Esophagus squamous epithelium (tissue), 5 donors: Measurements from ENCODE around the gene PLCB4. TPM values are rescaled to one million over a fixed set of nuclear protein-coding genes. Genes with fewer than 3 reads are reported as not detected.
A peak's percentile ranks its signal among the peaks of the same experiment; 100 is the strongest.

ENCODE experiments used
- DNase-seq: peaks from one replicate; lab custom pipeline; 2025; lab: John Stamatoyannopoulos, UW
- H3K27ac ChIP-seq, 4 donors: fragments of 200-600 bp; sonication (generic); one replicate each; pipeline ENCODE4 v1.5.1; 2016 to 2019; ENCODE audit warnings: mild to moderate bottlenecking in 1 of 4
- H3K27me3 ChIP-seq, 4 donors: fragments of 200-600 bp; sonication (generic); 1 replicate in 3 of 4; 2 replicates in 1 of 4; pipeline versions ENCODE4 v1.5.1 to v1.6.0; 2017 to 2021; ENCODE audit warnings: antibody characterized with exemption in 1 of 4
- H3K36me3 ChIP-seq, 3 donors: fragments of 200-600 bp; sonication (generic); one replicate each; pipeline ENCODE4 v1.5.1; 2016 to 2019
- H3K4me1 ChIP-seq, 3 donors: fragments of 200-600 bp; sonication (generic); one replicate each; pipeline ENCODE4 v1.5.1; 2017 to 2019
- H3K4me3 ChIP-seq, 4 donors: fragments of 200-600 bp; sonication (generic); 1 replicate in 3 of 4; 2 replicates in 1 of 4; pipeline ENCODE4 v1.5.1; 2016 to 2019; ENCODE audit warnings: mild to moderate bottlenecking in 2 of 4, moderate library complexity in 1 of 4
- H3K9me3 ChIP-seq, 3 donors: fragments of 200-600 bp; sonication (generic); one replicate each; pipeline ENCODE4 v1.5.1; 2016 to 2019
- POLR2A ChIP-seq, 4 donors: fragments of 450-650 bp; IDR thresholded peaks; one replicate each; pipeline ENCODE4 v1.6.1; 2017; ENCODE audit warnings: antibody characterized with exemption in 4 of 4, mild to moderate bottlenecking in 4 of 4, moderate library complexity in 3 of 4
- WGBS, 2 donors: methylation state at CpG; one replicate each; pipeline ENCODE4 v1.1.5; 2018; 5-methylcytosine and 5-hydroxymethylcytosine counted together
- intact Hi-C: fragments of 100-400 bp; cut with DNase I; formaldehyde crosslinking; loops from one replicate; pipeline ENCODE4 v1.15.0; 2022
- total RNA-seq, 4 donors: library from RNA; depleted of rRNA; stranded (reverse); fragments of >200 nt; gene quantifications; one replicate each; pipeline ENCODE4 v1.1.0, GENCODE V29; 2016
- TF ChIP-seq, protein P1 (sequence below), 6 experiments: fragments of 450-650 bp in 4 of 6; fragments of 200-600 bp in 2 of 6; sonication (generic) in 2 of 6; IDR thresholded peaks; one replicate each; pipeline ENCODE4 v1.5.1; 2016 to 2019; ENCODE audit warnings: antibody characterized with exemption in 6 of 6, mild to moderate bottlenecking in 4 of 6, moderate library complexity in 4 of 6
- donor health status: DM: yes; HTN: yes; CAD: no.

Gene PLCB4
- total RNA-seq, 4 donors from 2014 or later, result 1.1 to 13.7 (median 2.8) TPM

DNA sequence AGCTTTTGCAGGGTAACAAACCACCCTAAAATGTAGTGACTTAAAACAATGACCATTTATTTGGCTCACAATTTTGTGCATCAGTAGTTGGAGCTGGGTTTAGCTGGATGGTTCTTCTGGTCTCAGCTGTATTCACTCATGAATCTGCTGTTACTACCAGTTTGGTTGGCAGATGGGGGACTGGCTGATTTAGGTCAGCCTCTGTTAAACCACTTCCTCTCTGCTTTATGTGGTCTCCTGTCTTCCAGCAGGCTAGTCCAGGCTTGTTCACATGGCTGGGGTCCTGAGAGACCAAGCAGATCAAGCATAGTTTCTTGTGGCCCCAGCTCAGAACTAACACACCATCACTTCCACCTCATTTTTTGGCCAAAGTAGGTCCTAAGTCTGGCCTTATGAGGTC is 378.3 kb downstream of the PLCB4 start:
- Histone ChIP-seq H3K4me3 (no peak overlapping the region), H3K36me3 (peaks cover 0 to 22% (median 0%) of the 10 kb centered on the region in 3 donors), H3K27me3 (no peaks in the 10 kb centered on the region), H3K9me3 (no peaks in the 10 kb centered on the region), H3K27ac (no peak overlapping the region), H3K4me1 (no peaks in the 10 kb centered on the region)
- intact Hi-C loops, result no loop called here
- TF ChIP-seq POLR2A (IDR thresholded peaks at IDR 0.05), result no peak
- TF ChIP-seq, protein P1, sequence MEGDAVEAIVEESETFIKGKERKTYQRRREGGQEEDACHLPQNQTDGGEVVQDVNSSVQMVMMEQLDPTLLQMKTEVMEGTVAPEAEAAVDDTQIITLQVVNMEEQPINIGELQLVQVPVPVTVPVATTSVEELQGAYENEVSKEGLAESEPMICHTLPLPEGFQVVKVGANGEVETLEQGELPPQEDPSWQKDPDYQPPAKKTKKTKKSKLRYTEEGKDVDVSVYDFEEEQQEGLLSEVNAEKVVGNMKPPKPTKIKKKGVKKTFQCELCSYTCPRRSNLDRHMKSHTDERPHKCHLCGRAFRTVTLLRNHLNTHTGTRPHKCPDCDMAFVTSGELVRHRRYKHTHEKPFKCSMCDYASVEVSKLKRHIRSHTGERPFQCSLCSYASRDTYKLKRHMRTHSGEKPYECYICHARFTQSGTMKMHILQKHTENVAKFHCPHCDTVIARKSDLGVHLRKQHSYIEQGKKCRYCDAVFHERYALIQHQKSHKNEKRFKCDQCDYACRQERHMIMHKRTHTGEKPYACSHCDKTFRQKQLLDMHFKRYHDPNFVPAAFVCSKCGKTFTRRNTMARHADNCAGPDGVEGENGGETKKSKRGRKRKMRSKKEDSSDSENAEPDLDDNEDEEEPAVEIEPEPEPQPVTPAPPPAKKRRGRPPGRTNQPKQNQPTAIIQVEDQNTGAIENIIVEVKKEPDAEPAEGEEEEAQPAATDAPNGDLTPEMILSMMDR (IDR thresholded peaks at IDR 0.05), result no peak
- DNase-seq, result no peak

DNA sequence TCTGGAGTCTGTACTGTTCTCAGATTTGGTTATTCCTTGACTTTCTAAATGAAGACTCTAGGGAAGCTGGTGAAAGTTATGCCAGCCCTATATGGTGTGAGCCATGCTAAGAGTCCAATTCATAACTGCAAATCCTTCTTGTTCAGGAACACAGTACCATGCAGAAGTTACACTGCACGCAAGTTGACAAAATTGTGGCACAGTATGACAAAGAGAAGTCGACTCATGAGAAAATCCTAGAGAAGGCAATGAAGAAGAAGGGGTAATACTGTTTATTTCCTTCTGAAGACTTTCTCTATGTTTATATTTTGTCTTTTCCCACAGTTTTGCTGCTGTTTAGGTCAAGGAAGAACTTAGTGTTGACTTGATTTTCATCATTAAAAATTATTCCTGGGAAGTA is 384.3 kb downstream of the PLCB4 start:
- 78 to 84% methylated on average over 2 of the region's 2 CpGs for WGBS, 2 donors
- Histone ChIP-seq H3K4me1 (no peaks in the 10 kb centered on the region), H3K9me3 (no peaks in the 10 kb centered on the region), H3K27me3 (no peaks in the 10 kb centered on the region), H3K4me3 (no peak overlapping the region), H3K36me3 (no peaks in the 10 kb centered on the region), H3K27ac (no peak overlapping the region)
- intact Hi-C loops, result no loop called here
- DNase-seq, result no peak
- TF ChIP-seq POLR2A (IDR thresholded peaks at IDR 0.05), result no peak

DNA sequence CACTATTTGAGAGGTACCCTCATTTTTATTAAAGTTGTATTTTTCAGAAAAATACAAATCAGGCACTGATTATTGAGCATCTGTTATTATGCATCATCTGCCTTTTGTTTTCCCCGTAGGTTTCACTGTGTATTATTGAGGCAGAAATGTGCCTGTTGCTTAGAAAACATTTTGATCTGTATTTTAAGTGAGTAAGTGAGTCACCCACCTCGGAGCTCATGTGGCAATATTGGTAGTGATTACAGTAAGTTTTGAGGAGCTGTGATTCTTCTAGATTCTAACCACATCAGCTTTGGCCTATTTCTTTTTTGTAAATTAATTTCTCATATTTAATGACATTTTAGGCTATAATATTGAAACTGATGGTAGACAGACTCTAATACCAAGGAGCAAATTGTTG is 385.9 kb downstream of the PLCB4 start:
- intact Hi-C loops, result no loop called here
- Histone ChIP-seq H3K9me3 (no peaks in the 10 kb centered on the region), H3K4me1 (no peaks in the 10 kb centered on the region), H3K27me3 (no peaks in the 10 kb centered on the region), H3K36me3 (peaks cover 0 to 4% (median 0%) of the 10 kb centered on the region in 3 donors), H3K27ac (no peak overlapping the region), H3K4me3 (no peak overlapping the region)
- no peak for DNase-seq
- TF ChIP-seq, protein P1 (IDR thresholded peaks at IDR 0.05), result no peak
- TF ChIP-seq POLR2A (IDR thresholded peaks at IDR 0.05), result no peak
- WGBS, 2 donors, result 56 to 72% methylated on average over 2 of the region's 2 CpGs

DNA sequence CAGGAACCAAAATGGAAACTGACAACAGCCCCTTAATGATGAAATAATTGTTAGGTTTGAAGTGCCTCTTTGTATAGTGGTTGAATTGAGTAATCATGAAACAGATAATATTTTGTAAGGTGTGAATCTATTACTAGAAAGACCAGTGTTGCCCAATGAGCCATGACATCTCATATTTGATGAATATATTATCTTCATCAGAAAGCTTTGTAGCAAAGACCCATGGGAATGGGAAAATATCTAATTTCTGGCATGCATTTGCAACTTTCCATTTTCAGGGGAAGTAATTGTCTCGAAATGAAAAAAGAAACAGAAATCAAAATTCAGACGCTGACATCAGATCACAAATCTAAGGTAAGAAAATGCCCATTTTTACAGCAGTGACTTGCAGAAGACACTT is 388.2 kb downstream of the PLCB4 start:
- Histone ChIP-seq H3K27me3 (no peaks in the 10 kb centered on the region), H3K36me3 (peaks cover 0 to 9% (median 0%) of the 10 kb centered on the region in 3 donors), H3K4me1 (no peaks in the 10 kb centered on the region), H3K27ac (no peak overlapping the region), H3K9me3 (no peaks in the 10 kb centered on the region), H3K4me3 (no peak overlapping the region)
- TF ChIP-seq, protein P1 (IDR thresholded peaks at IDR 0.05), result no peak
- TF ChIP-seq POLR2A (IDR thresholded peaks at IDR 0.05), result no peak
- no peak for DNase-seq
- intact Hi-C loops, result no loop called here
- WGBS, 2 donors, result 77 to 93% methylated on average over 2 of the region's 2 CpGs

- Histone ChIP-seq H3K9me3 (no peaks in the 10 kb centered on the region), H3K4me3 (no peak overlapping the region)
Observed at GRCh38 chr20:9458138-9458796, 389.4 kb downstream of the PLCB4 start.

More at GRCh38 chr20:9458138-9458796, 389.4 kb downstream of the PLCB4 start:
- intact Hi-C loops, result no loop called here
- DNase-seq, result no peak
- Histone ChIP-seq H3K4me1 (no peaks in the 10 kb centered on the region), H3K27ac (no peak overlapping the region), H3K27me3 (no peaks in the 10 kb centered on the region), H3K36me3 (peaks cover 0 to 9% (median 0%) of the 10 kb centered on the region in 3 donors)
- 71 to 82% methylated on average over 1 of the region's 1 CpG for WGBS, 2 donors
- TF ChIP-seq, protein P1 (IDR thresholded peaks at IDR 0.05), result peak in 1 of 6 experiments; percentile 27
- no peak for TF ChIP-seq POLR2A (IDR thresholded peaks at IDR 0.05)
